Panc1 (cell line): Measurements from ENCODE around the gene RAB3IP. TPM values are rescaled to one million over a fixed set of nuclear protein-coding genes. Genes with fewer than 3 reads are reported as not detected.

ENCODE experiments used
- ATAC-seq: fragments of 200-7000 bp; cut with Tn5 transposase; 2 replicates; pipeline ENCODE4 v1.9.1; 2020; ENCODE audit warnings: mild to moderate bottlenecking, moderate library complexity
- BruUV-seq: library from RNA; stranded (reverse); fragments of 400-500 nt; replicated peaks from 2 replicates; lab custom pipeline; 2021; lab: Mats Ljungman, UMichigan
- CTCF ChIA-PET: fragments of 300-600 bp; sonication (Branson Sonifier 250); formaldehyde crosslinking; loops from one replicate; lab custom pipeline; 2022; ENCODE audit warnings: antibody characterized with exemption; lab: Charles Lee
- POLR2A ChIA-PET: fragments of 300-600 bp; sonication (Branson Sonifier 250); formaldehyde crosslinking; loops from one replicate; lab custom pipeline; 2022; ENCODE audit warnings: antibody characterized with exemption; lab: Charles Lee
- DNase-seq: peaks from one replicate; pipeline ENCODE4 v3.0.0-alpha.2; 2010; ENCODE audit warnings: low read depth, low spot score
- H3K27ac ChIP-seq: 2 replicates; pipeline ENCODE4 v1.5.1; 2011; ENCODE audit warnings: mild to moderate bottlenecking, low read length, inconsistent platforms
- H3K27me3 ChIP-seq: fragments of 200-500 bp; sonication (Bioruptor generic); 2 replicates; pipeline ENCODE4 v1.6.0; 2014; ENCODE audit warnings: low read length, inconsistent platforms; ENCODE audit not compliant: control insufficient read depth, insufficient read depth
- H3K36me3 ChIP-seq: fragments of 200-500 bp; sonication (Bioruptor generic); 2 replicates; pipeline ENCODE4 v1.5.1; 2014; ENCODE audit warnings: inconsistent platforms, mild to moderate bottlenecking, low read length, moderate library complexity; ENCODE audit not compliant: control insufficient read depth, insufficient read depth
- H3K4me1 ChIP-seq: 2 replicates; pipeline ENCODE4 v1.5.1; 2011; ENCODE audit warnings: inconsistent platforms, mild to moderate bottlenecking, low read length, moderate library complexity; ENCODE audit not compliant: control insufficient read depth, insufficient read depth
- H3K4me3 ChIP-seq, 2 experiments: 2 replicates each; pipeline ENCODE4 v1.5.1; 2011 to 2012; ENCODE audit warnings: low read depth in 2 of 2, low read length in 2 of 2, mild to moderate bottlenecking in 2 of 2, inconsistent platforms in 1 of 2, moderate library complexity in 1 of 2
- H3K9me3 ChIP-seq: fragments of 200-500 bp; sonication (Bioruptor generic); 2 replicates; pipeline ENCODE4 v1.5.1; 2014; ENCODE audit warnings: low read depth, mild to moderate bottlenecking, inconsistent platforms, low read length, moderate library complexity; ENCODE audit not compliant: control insufficient read depth, insufficient read depth
- CTCF ChIP-seq: fragments of 450-650 bp; IDR thresholded peaks from 2 replicates; pipeline ENCODE4 v1.5.1; 2017; ENCODE audit warnings: mild to moderate bottlenecking
- POLR2AphosphoS5 ChIP-seq: IDR thresholded peaks from 2 replicates; pipeline ENCODE4 v1.6.1; 2012; ENCODE audit warnings: mild to moderate bottlenecking, low read depth, low read length, moderate library complexity
- REST ChIP-seq, 2 experiments: IDR thresholded peaks; 2 replicates each; pipeline ENCODE4 v1.6.1; 2011 to 2012; ENCODE audit warnings: low read depth in 2 of 2, control low read depth in 1 of 2, low read length in 1 of 2, mild to moderate bottlenecking in 1 of 2, moderate library complexity in 1 of 2; ENCODE audit not compliant: insufficient read depth in 1 of 2
- SIN3A ChIP-seq: IDR thresholded peaks from 2 replicates; pipeline ENCODE4 v1.6.1; 2012; ENCODE audit warnings: low read depth, mild to moderate bottlenecking, low read length, moderate library complexity, borderline replicate concordance; ENCODE audit not compliant: insufficient read depth
- TCF7L2 ChIP-seq: IDR thresholded peaks from 2 replicates; pipeline ENCODE4 v1.6.1; 2011; ENCODE audit warnings: mild to moderate bottlenecking, low read depth, low read length, inconsistent platforms
- in situ Hi-C: cut with HindIII; loops from 2 replicates; pipeline ENCODE4 v1.10.0; 2016; ENCODE audit warnings: low sequenced_read_pairs, low pct_unique_long_range_greater_than_20kb
- intact Hi-C: fragments of 100-400 bp; cut with micrococcal nuclease; formaldehyde crosslinking; loops from one replicate; pipeline ENCODE4 v1.10.0; 2022; ENCODE audit not compliant: unreplicated experiment
- total RNA-seq: library from RNA; stranded (reverse); gene quantifications from one replicate; pipeline ENCODE4 v1.2.1, GENCODE V29; 2021; ENCODE audit not compliant: unreplicated experiment

RAB3IP gene
- total RNA-seq, 1 experiment from 2014 or later: 22.9 TPM

- intact Hi-C loops: no loop called here
- ChIA-PET POLR2A (no interaction called here), CTCF (no interaction called here)
- BruUV-seq: no TSS peak
- H3K36me3 ChIP-seq: no peaks in the 10 kb centered on the region
- DNase-seq (no peak), ATAC-seq (no peak)
- in situ Hi-C loops: no loop called here
- TF ChIP-seq CTCF (no peak), REST (IDR thresholded peaks at IDR 0.05; ENCODE audit: insufficient read depth in 1 of 2, low read depth in 2 of 2, low read length in 1 of 2) (no peak), SIN3A (no peak), TCF7L2 (no peak), POLR2AphosphoS5 (no peak)
- H3K9me3 ChIP-seq: no peaks in the 10 kb centered on the region
- no peak overlapping the region for H3K4me3 ChIP-seq
- H3K27me3 ChIP-seq: no peaks in the 10 kb centered on the region
- H3K4me1 ChIP-seq: no peaks in the 10 kb centered on the region
- no peak overlapping the region for H3K27ac ChIP-seq
Observed at GRCh38 chr12:69703146-69703642, 35.5 kb upstream of the RAB3IP start.

GRCh38 chr12:69704357-69704756, 34.3 kb upstream of the RAB3IP start:
- TF ChIP-seq POLR2AphosphoS5 (no peak), SIN3A (no peak), CTCF (no peak), TCF7L2 (no peak), REST (IDR thresholded peaks at IDR 0.05; ENCODE audit: insufficient read depth in 1 of 2, low read depth in 2 of 2, low read length in 1 of 2) (no peak)
- no peaks in the 10 kb centered on the region for H3K27me3 ChIP-seq
- ATAC-seq (no peak), DNase-seq (no peak)
- intact Hi-C loops: no loop called here
- no peak overlapping the region for H3K27ac ChIP-seq
- H3K4me1 ChIP-seq: no peaks in the 10 kb centered on the region
- no peak overlapping the region for H3K4me3 ChIP-seq
- CTCF ChIA-PET: no interaction called here
- in situ Hi-C loops: no loop called here
- POLR2A ChIA-PET: no interaction called here
- H3K9me3 ChIP-seq: no peaks in the 10 kb centered on the region
- no TSS peak for BruUV-seq
- H3K36me3 ChIP-seq: no peaks in the 10 kb centered on the region
